Smooth muscle cell of the pulmonary artery (primary cell): Measurements from ENCODE around the gene CD22. TPM values are rescaled to one million over a fixed set of nuclear protein-coding genes. Genes with fewer than 3 reads are reported as not detected.

Experiments
- total RNA-seq: library from RNA; depleted of rRNA; stranded (reverse); fragments of >200 nt; gene quantifications from 2 replicates; pipeline ENCODE4 v1.2.3, GENCODE V29; 2014

The CD22 gene
- 0.40 and 0.78 TPM in 2 replicates for total RNA-seq

GRCh38 chr19:35328851-35329285 is at the start of gene CD22:
Gene CD22, plus strand, starts transcription at chr19:35329187. Its CDS starts 2,854 bp downstream, at chr19:35332041.

GRCh38 chr19:35291916-35292315 is 37.1 kb upstream of the CD22 start, which contains the start of gene MAG:
Gene MAG, plus strand, starts transcription at chr19:35292161. Its CDS starts 3,248 bp downstream, at chr19:35295409.

GRCh38 chr19:35347171-35347929 is 18.4 kb downstream of the CD22 start, which contains the start of gene FFAR1:
Gene FFAR1, plus strand, starts transcription at chr19:35347902. Its CDS starts 3,650 bp downstream, at chr19:35351552.

GRCh38 chr19:35357867-35358573 is 29.0 kb downstream of the CD22 start, which contains the start of gene FFAR3:
Gene FFAR3, plus strand, starts transcription at chr19:35358460. Its CDS starts 431 bp downstream, at chr19:35358891.

GRCh38 chr19:35370722-35371121 is 41.7 kb downstream of the CD22 start, which contains the start of gene GPR42:
Gene GPR42, plus strand, starts transcription at chr19:35371068. Its CDS starts 292 bp downstream, at chr19:35371360.

Other genes starting within 250 kb of the CD22 start
- gene FXYD3, start 213.4 kb upstream of the CD22 start, total RNA-seq, result not detected in 2 replicates
- gene LGI4, start 194.1 kb upstream of the CD22 start, total RNA-seq, result 0.59 and 1.5 TPM in 2 replicates
- gene FXYD1, start 190.4 kb upstream of the CD22 start, total RNA-seq, result 4.2 TPM in 2 replicates
- not detected in 2 replicates for gene FXYD7, start 185.9 kb upstream of the CD22 start, total RNA-seq
- gene FXYD5, start 174.5 kb upstream of the CD22 start, total RNA-seq, result 29.7 and 48.7 TPM in 2 replicates
- not detected in 2 replicates for gene FAM187B, start 100.4 kb upstream of the CD22 start, total RNA-seq
- gene LSR, start 80.2 kb upstream of the CD22 start, total RNA-seq, result 0.20 and 0.33 TPM in 2 replicates
- 80.5 and 94.7 TPM in 2 replicates for gene USF2, start 60.2 kb upstream of the CD22 start, total RNA-seq
- 0.07 TPM in 1 of 2 replicates, not detected in the other for gene HAMP, start 46.7 kb upstream of the CD22 start, total RNA-seq
- gene MAG, start 37.0 kb upstream of the CD22 start, total RNA-seq, result not detected in 2 replicates
- gene FFAR1, start 18.7 kb downstream of the CD22 start, total RNA-seq, result not detected in 2 replicates
- gene FFAR3, start 29.3 kb downstream of the CD22 start, total RNA-seq, result not detected in 2 replicates
- gene GPR42, start 41.9 kb downstream of the CD22 start, total RNA-seq, result 0.07 TPM in 1 of 2 replicates, not detected in the other
- gene FFAR2, start 119.1 kb downstream of the CD22 start, total RNA-seq, result not detected in 2 replicates
- not detected in 2 replicates for gene KRTDAP, start 161.3 kb downstream of the CD22 start, total RNA-seq
- 2.1 and 3.6 TPM in 2 replicates for gene DMKN, start 184.5 kb downstream of the CD22 start, total RNA-seq
- gene SBSN, start 199.1 kb downstream of the CD22 start, total RNA-seq, result 4.5 and 6.7 TPM in 2 replicates
- not detected in 2 replicates for gene GAPDHS, start 204.3 kb downstream of the CD22 start, total RNA-seq
- 73.0 and 101 TPM in 2 replicates for gene TMEM147, start 216.4 kb downstream of the CD22 start, total RNA-seq
- not detected in 2 replicates for gene ATP4A, start 234.5 kb downstream of the CD22 start, total RNA-seq